HepG2 (cell line): Measurements from ENCODE around the gene ITGA2. TPM values are rescaled to one million over a fixed set of nuclear protein-coding genes. Genes with fewer than 3 reads are reported as not detected.

Experiments used
- ADNP ChIP-seq: sonication (generic); formaldehyde crosslinking; IDR thresholded peaks from 2 replicates; pipeline ENCODE4 v1.4.0; 2020; ENCODE audit warnings: missing genetic modification reagents
- BHLHE40 ChIP-seq: IDR thresholded peaks from 2 replicates; pipeline ENCODE4 v1.6.1; 2011; ENCODE audit warnings: low read length, improper control_type of control experiment
- CREBL2 ChIP-seq: sonication (generic); formaldehyde crosslinking; IDR thresholded peaks from 2 replicates; pipeline ENCODE4 v1.8.1; 2023; ENCODE audit warnings: missing genetic modification reagents, mild to moderate bottlenecking, borderline replicate concordance
- ETV5 ChIP-seq: IDR thresholded peaks from 2 replicates; pipeline ENCODE4 v1.6.1; 2018; ENCODE audit warnings: missing biosample characterization, missing genetic modification reagents, inconsistent platforms, borderline replicate concordance
- HOMEZ ChIP-seq: IDR thresholded peaks from 2 replicates; pipeline ENCODE4 v1.6.1; 2016; ENCODE audit warnings: low read depth
- IKZF5 ChIP-seq: IDR thresholded peaks from 2 replicates; pipeline ENCODE4 v1.6.1; 2018; ENCODE audit warnings: missing genetic modification reagents, mild to moderate bottlenecking, missing compliant biosample characterization
- JARID2 ChIP-seq: sonication (generic); formaldehyde crosslinking; IDR thresholded peaks from 2 replicates; pipeline ENCODE4 v1.8.1; 2023; ENCODE audit warnings: missing genetic modification reagents, inconsistent platforms; ENCODE audit not compliant: insufficient replicate concordance
- MLLT10 ChIP-seq: sonication (generic); formaldehyde crosslinking; IDR thresholded peaks from 2 replicates; pipeline ENCODE4 v1.4.0; 2020; ENCODE audit warnings: missing genetic modification reagents
- RXRB ChIP-seq: IDR thresholded peaks from 2 replicates; pipeline ENCODE4 v1.6.1; 2016; ENCODE audit warnings: borderline replicate concordance, missing genetic modification reagents, missing compliant biosample characterization
- SP1 ChIP-seq, 2 experiments: fragments of 450-650 bp in 1 of 2; sonication (generic) in 1 of 2; formaldehyde crosslinking in 1 of 2; IDR thresholded peaks; 2 replicates each; pipeline versions ENCODE4 v1.4.0 to v1.6.1; 2016 to 2020; ENCODE audit warnings: missing genetic modification reagents in 1 of 2
- SRSF9 ChIP-seq: fragments of 200-400 bp; formaldehyde crosslinking; IDR thresholded peaks from 2 replicates; pipeline ENCODE4 v1.6.1; 2018; ENCODE audit warnings: borderline replicate concordance, mild to moderate bottlenecking, low read depth, low read length; ENCODE audit not compliant: insufficient read depth, poor library complexity, severe bottlenecking
- TERF1 ChIP-seq: sonication (generic); formaldehyde crosslinking; IDR thresholded peaks from 2 replicates; pipeline ENCODE4 v1.8.0; 2022; ENCODE audit warnings: mild to moderate bottlenecking, missing genetic modification reagents, moderate library complexity
- YEATS2 ChIP-seq: sonication (generic); formaldehyde crosslinking; IDR thresholded peaks from 2 replicates; pipeline ENCODE4 v1.4.0; 2020; ENCODE audit warnings: missing genetic modification reagents, borderline replicate concordance
- ZFAT ChIP-seq: sonication (generic); formaldehyde crosslinking; conservative IDR thresholded peaks from 2 replicates; pipeline ENCODE4 v1.8.1; 2023; ENCODE audit warnings: missing genetic modification reagents, inconsistent platforms
- ZFP36L1 ChIP-seq: sonication (generic); formaldehyde crosslinking; IDR thresholded peaks from 2 replicates; pipeline ENCODE4 v1.8.0; 2022; ENCODE audit warnings: mild to moderate bottlenecking, missing genetic modification reagents, moderate library complexity
- ZFP37 ChIP-seq: sonication (generic); formaldehyde crosslinking; IDR thresholded peaks from 2 replicates; pipeline ENCODE4 v1.4.0; 2020; ENCODE audit warnings: missing genetic modification reagents, borderline replicate concordance
- ZNF121 ChIP-seq: sonication (generic); formaldehyde crosslinking; IDR thresholded peaks from 2 replicates; pipeline ENCODE4 v1.5.0; 2020; ENCODE audit warnings: mild to moderate bottlenecking, missing genetic modification reagents
- ZNF207 ChIP-seq: fragments of 450-650 bp; IDR thresholded peaks from 2 replicates; pipeline ENCODE4 v1.6.1; 2016; ENCODE audit warnings: antibody characterized with exemption, borderline replicate concordance
- ZNF510 ChIP-seq: sonication (generic); formaldehyde crosslinking; IDR thresholded peaks from 2 replicates; pipeline ENCODE4 v1.4.0; 2020; ENCODE audit warnings: low read depth, mild to moderate bottlenecking, missing genetic modification reagents
- ZNF574 ChIP-seq: sonication (generic); formaldehyde crosslinking; IDR thresholded peaks from 2 replicates; pipeline ENCODE4 v1.4.0; 2020; ENCODE audit warnings: missing genetic modification reagents
- ZNF576 ChIP-seq: sonication (generic); formaldehyde crosslinking; IDR thresholded peaks from 2 replicates; pipeline ENCODE4 v1.4.0; 2020; ENCODE audit warnings: mild to moderate bottlenecking, missing genetic modification reagents
- ZNF879 ChIP-seq: sonication (generic); formaldehyde crosslinking; IDR thresholded peaks from 2 replicates; pipeline ENCODE4 v1.8.1; 2023; ENCODE audit warnings: missing genetic modification reagents
- polyA plus RNA-seq, 8 experiments: library from polyadenylated mRNA; depleted of rRNA in 3 of 8; stranded (reverse) in 7 of 8; unstranded in 1 of 8; fragments of >200 nt; fragmentation: Illumina TruSeq in 4 of 8; extraction: Trizol in 4 of 8; gene quantifications; 2 replicates each; pipeline versions ENCODE4 v1.2.1 to v1.2.3, GENCODE V29; 2011 to 2016; ENCODE audit warnings: low read depth in 4 of 8, missing spikeins in 1 of 8, mixed read lengths in 1 of 8; ENCODE audit not compliant: insufficient read depth in 1 of 8
- total RNA-seq, 5 experiments: library from RNA; depleted of rRNA; stranded (reverse); fragments of >200 nt; fragmentation: Illumina TruSeq; extraction: Trizol; gene quantifications; 2 replicates each; pipeline ENCODE4 v1.2.3, GENCODE V29; 2016; ENCODE audit warnings: low read depth in 1 of 5

The ITGA2 gene
- total and polyA plus RNA-seq, 2 of the 13 experiments (the other 11 are each of a cell fraction or from before 2014, with no cell fraction given), result 15.8 to 58.3 TPM

- TF ChIP-seq ZNF510 (no peak; the same call in 1 of the 2 replicates), ADNP (CRISPR knock-in tag) (no peak), SRSF9 (no peak), IKZF5 (no peak; the same call in 1 of the 2 replicates), ZFP36L1 (CRISPR knock-in tag) (no peak; the same call in 1 of the 2 replicates), ZNF574 (CRISPR knock-in tag) (peak; percentile 58; the same call in 1 of the 2 replicates), ZFP37 (CRISPR knock-in tag) (peak; percentile 45; the same call in 1 of the 2 replicates), TERF1 (CRISPR knock-in tag) (no peak), RXRB (CRISPR knock-in tag) (peak; percentile 56; the same call in 1 of the 2 replicates), ZFAT (no peak), HOMEZ (peak; percentile 28; the same call in 1 of the 2 replicates), ZNF121 (CRISPR knock-in tag) (0 out of 2 replicates have a peak, but pooled peaks have one; percentile 7), BHLHE40 (0 out of 2 replicates have a peak, but pooled peaks have one; percentile 25), SP1 (IDR thresholded peaks at IDR 0.05) (no peak), SP1 (CRISPR knock-in tag; IDR thresholded peaks at IDR 0.05) (no peak), YEATS2 (CRISPR knock-in tag) (peak; percentile 64; the same call in 1 of the 2 replicates), ETV5 (no peak), CREBL2 (CRISPR knock-in tag) (no peak), MLLT10 (no peak), ZNF207 (no peak), ZNF879 (CRISPR knock-in tag) (peak; percentile 63; the same call in 1 of the 2 replicates), ZNF576 (no peak), JARID2 (CRISPR knock-in tag) (no peak)
Observed at GRCh38 chr5:53109443-53110127, 120.4 kb downstream of the ITGA2 start, which contains the start of gene MOCS2 (continued).
